ENCODE data around the gene CKS1B. TPM values are rescaled to one million over a fixed set of nuclear protein-coding genes. Genes with fewer than 3 reads are reported as not detected.
A peak's percentile ranks its signal among the peaks of the same experiment; 100 is the strongest.

Gene CKS1B
- total and polyA plus RNA-seq, 9 of the 15 experiments (the other 6 are each of a cell fraction or from before 2014, with no cell fraction given), result 215 to 1,103 (median 460) TPM

DNA sequence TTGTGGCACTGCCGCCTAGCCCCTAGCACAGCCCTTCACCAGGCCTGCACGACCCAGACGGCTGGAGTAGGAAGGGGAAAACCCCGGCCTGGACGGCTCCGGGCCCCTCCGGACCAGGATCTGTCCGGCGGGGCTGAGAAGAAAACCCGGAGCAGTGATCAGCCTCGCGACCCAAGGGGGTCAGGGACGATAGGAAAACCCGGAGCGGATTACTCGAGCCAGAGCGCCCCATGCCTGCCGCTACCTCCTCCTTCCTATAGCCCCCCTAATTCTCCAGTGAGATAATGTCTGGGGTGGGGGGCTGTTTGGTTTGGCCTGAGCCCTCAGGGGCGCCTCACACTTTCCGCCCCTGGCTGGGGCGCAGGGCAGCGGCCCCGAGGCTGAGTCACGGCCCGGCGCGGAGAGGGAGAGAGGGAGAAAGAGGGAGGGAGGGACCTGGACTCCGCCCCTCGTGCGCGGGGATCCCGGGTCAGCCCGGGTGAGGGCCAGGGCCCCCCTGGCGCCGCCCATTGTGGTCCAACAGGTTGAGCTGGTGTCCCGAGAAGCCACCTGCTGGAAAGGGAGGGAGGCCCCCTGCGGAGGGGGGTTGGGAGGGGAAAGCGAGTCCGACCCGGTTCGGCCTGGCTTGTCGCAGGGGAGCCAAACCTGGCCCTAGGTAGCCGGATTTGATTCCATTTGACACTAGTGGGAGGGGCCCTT lies 26.4 kb downstream of the CKS1B start (continued):
- TF ChIP-seq JUNB (CRISPR knock-in tag; conservative IDR thresholded peaks at IDR 0.05) (peak; percentile 58), KDM1A (IDR thresholded peaks at IDR 0.05) (peak in 1 of 2 experiments; percentile 55), SAFB2 (IDR thresholded peaks at IDR 0.05; ENCODE audit: borderline replicate concordance, low read depth, low read length, severe bottlenecking) (no peak), FOXK2 (conservative IDR thresholded peaks at IDR 0.05 in 1 of 2, IDR thresholded peaks at IDR 0.05 in 1 of 2; ENCODE audit: low read depth in 2 of 2) (peak in 1 of 2 experiments; percentile 71; a peak in 1 of 4 replicates), NR4A1 (CRISPR knock-in tag; IDR thresholded peaks at IDR 0.05) (no peak), NR4A1 (tag; IDR thresholded peaks at IDR 0.05) (peak; percentile 43; the same call in 1 of the 2 replicates)
- TF ChIP-seq, protein P1, sequence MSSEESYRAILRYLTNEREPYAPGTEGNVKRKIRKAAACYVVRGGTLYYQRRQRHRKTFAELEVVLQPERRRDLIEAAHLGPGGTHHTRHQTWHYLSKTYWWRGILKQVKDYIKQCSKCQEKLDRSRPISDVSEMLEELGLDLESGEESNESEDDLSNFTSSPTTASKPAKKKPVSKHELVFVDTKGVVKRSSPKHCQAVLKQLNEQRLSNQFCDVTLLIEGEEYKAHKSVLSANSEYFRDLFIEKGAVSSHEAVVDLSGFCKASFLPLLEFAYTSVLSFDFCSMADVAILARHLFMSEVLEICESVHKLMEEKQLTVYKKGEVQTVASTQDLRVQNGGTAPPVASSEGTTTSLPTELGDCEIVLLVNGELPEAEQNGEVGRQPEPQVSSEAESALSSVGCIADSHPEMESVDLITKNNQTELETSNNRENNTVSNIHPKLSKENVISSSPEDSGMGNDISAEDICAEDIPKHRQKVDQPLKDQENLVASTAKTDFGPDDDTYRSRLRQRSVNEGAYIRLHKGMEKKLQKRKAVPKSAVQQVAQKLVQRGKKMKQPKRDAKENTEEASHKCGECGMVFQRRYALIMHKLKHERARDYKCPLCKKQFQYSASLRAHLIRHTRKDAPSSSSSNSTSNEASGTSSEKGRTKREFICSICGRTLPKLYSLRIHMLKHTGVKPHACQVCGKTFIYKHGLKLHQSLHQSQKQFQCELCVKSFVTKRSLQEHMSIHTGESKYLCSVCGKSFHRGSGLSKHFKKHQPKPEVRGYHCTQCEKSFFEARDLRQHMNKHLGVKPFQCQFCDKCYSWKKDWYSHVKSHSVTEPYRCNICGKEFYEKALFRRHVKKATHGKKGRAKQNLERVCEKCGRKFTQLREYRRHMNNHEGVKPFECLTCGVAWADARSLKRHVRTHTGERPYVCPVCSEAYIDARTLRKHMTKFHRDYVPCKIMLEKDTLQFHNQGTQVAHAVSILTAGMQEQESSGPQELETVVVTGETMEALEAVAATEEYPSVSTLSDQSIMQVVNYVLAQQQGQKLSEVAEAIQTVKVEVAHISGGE (CRISPR knock-in tag; IDR thresholded peaks at IDR 0.05), result peak in 1 of 3 experiments; percentile 49; a peak in 1 of 6 replicates
- TF ChIP-seq, protein P2, sequence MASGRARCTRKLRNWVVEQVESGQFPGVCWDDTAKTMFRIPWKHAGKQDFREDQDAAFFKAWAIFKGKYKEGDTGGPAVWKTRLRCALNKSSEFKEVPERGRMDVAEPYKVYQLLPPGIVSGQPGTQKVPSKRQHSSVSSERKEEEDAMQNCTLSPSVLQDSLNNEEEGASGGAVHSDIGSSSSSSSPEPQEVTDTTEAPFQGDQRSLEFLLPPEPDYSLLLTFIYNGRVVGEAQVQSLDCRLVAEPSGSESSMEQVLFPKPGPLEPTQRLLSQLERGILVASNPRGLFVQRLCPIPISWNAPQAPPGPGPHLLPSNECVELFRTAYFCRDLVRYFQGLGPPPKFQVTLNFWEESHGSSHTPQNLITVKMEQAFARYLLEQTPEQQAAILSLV (tag; IDR thresholded peaks at IDR 0.05), result peak; percentile 27; the same call in 1 of the 2 replicates
- TF ChIP-seq, protein P3, sequence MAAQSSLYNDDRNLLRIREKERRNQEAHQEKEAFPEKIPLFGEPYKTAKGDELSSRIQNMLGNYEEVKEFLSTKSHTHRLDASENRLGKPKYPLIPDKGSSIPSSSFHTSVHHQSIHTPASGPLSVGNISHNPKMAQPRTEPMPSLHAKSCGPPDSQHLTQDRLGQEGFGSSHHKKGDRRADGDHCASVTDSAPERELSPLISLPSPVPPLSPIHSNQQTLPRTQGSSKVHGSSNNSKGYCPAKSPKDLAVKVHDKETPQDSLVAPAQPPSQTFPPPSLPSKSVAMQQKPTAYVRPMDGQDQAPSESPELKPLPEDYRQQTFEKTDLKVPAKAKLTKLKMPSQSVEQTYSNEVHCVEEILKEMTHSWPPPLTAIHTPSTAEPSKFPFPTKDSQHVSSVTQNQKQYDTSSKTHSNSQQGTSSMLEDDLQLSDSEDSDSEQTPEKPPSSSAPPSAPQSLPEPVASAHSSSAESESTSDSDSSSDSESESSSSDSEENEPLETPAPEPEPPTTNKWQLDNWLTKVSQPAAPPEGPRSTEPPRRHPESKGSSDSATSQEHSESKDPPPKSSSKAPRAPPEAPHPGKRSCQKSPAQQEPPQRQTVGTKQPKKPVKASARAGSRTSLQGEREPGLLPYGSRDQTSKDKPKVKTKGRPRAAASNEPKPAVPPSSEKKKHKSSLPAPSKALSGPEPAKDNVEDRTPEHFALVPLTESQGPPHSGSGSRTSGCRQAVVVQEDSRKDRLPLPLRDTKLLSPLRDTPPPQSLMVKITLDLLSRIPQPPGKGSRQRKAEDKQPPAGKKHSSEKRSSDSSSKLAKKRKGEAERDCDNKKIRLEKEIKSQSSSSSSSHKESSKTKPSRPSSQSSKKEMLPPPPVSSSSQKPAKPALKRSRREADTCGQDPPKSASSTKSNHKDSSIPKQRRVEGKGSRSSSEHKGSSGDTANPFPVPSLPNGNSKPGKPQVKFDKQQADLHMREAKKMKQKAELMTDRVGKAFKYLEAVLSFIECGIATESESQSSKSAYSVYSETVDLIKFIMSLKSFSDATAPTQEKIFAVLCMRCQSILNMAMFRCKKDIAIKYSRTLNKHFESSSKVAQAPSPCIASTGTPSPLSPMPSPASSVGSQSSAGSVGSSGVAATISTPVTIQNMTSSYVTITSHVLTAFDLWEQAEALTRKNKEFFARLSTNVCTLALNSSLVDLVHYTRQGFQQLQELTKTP (IDR thresholded peaks at IDR 0.05; ENCODE audit: low read depth in 1 of 2, partially characterized antibody in 2 of 2), result peak; percentile 43 to 86
- TF ChIP-seq, protein P4, sequence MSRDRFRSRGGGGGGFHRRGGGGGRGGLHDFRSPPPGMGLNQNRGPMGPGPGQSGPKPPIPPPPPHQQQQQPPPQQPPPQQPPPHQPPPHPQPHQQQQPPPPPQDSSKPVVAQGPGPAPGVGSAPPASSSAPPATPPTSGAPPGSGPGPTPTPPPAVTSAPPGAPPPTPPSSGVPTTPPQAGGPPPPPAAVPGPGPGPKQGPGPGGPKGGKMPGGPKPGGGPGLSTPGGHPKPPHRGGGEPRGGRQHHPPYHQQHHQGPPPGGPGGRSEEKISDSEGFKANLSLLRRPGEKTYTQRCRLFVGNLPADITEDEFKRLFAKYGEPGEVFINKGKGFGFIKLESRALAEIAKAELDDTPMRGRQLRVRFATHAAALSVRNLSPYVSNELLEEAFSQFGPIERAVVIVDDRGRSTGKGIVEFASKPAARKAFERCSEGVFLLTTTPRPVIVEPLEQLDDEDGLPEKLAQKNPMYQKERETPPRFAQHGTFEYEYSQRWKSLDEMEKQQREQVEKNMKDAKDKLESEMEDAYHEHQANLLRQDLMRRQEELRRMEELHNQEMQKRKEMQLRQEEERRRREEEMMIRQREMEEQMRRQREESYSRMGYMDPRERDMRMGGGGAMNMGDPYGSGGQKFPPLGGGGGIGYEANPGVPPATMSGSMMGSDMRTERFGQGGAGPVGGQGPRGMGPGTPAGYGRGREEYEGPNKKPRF (IDR thresholded peaks at IDR 0.05; ENCODE audit: low read depth, low read length), result no peak
- TF ChIP-seq, protein P5, sequence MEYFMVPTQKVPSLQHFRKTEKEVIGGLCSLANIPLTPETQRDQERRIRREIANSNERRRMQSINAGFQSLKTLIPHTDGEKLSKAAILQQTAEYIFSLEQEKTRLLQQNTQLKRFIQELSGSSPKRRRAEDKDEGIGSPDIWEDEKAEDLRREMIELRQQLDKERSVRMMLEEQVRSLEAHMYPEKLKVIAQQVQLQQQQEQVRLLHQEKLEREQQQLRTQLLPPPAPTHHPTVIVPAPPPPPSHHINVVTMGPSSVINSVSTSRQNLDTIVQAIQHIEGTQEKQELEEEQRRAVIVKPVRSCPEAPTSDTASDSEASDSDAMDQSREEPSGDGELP (CRISPR knock-in tag; IDR thresholded peaks at IDR 0.05; ENCODE audit: borderline replicate concordance), result peak; percentile 80
